ENCODE data around the gene SPAAR.

Gene SPAAR

GRCh38 chr9:35948451-35948850 is 39.2 kb downstream of the SPAAR start:
- no peak for DNase-seq (ENCODE audit: low read depth)

- DNase-seq (ENCODE audit: low read depth), result no peak
Observed at GRCh38 chr9:35948901-35949318, 39.6 kb downstream of the SPAAR start.

GRCh38 chr9:35951736-35952135 is 42.4 kb downstream of the SPAAR start:
- peak; percentile 34 for DNase-seq (ENCODE audit: low read depth)

GRCh38 chr9:35952526-35953191 is 43.4 kb downstream of the SPAAR start:
- DNase-seq (ENCODE audit: low read depth), result no peak

GRCh38 chr9:35954942-35955546 is 45.8 kb downstream of the SPAAR start:
- peak; percentile 31 for DNase-seq (ENCODE audit: low read depth)

GRCh38 chr9:35956651-35957050 is 47.4 kb downstream of the SPAAR start:
- no peak for DNase-seq (ENCODE audit: low read depth)

GRCh38 chr9:35958104-35958837 is 49.0 kb downstream of the SPAAR start, which contains the start of gene OR2S2:
Gene OR2S2, minus strand, starts transcription at chr9:35958154. Its CDS starts 56 bp downstream, at chr9:35958098.
- no peak for DNase-seq (ENCODE audit: low read depth)

- no peak for DNase-seq (ENCODE audit: low read depth)
Observed at GRCh38 chr9:35960039-35960655, 50.9 kb downstream of the SPAAR start.
